ENCODE results near the gene ZNF746. TPM values are rescaled to one million over a fixed set of nuclear protein-coding genes. Genes with fewer than 3 reads are reported as not detected.

ZNF746 gene
- total and polyA plus RNA-seq, 9 of the 15 experiments (the other 6 are each of a cell fraction or from before 2014, with no cell fraction given) = 1.7 to 31.6 (median 13.3) TPM

- TF ChIP-seq TAF1 (IDR thresholded peaks at IDR 0.05; ENCODE audit: control insufficient read depth, extremely low read depth, insufficient read depth, low read length, severe bottlenecking) (no peak), ZNF134 (CRISPR knock-in tag; conservative IDR thresholded peaks at IDR 0.05) (no peak; the same call in 1 of the 2 replicates), RUNX1 (IDR thresholded peaks at IDR 0.05; ENCODE audit: low read depth) (no peak), POLR2B (IDR thresholded peaks at IDR 0.05; ENCODE audit: low read depth, partially characterized antibody) (peak; percentile 21), ZNF766 (CRISPR knock-in tag; conservative IDR thresholded peaks at IDR 0.05) (peak; percentile 16; the same call in 1 of the 2 replicates), KHSRP (IDR thresholded peaks at IDR 0.05) (no peak), HNRNPL (IDR thresholded peaks at IDR 0.05; ENCODE audit: low read depth, low read length) (no peak), GTF2E2 (tag; IDR thresholded peaks at IDR 0.05) (no peak), YY1 (IDR thresholded peaks at IDR 0.05; ENCODE audit: borderline replicate concordance in 1 of 3, control insufficient read depth in 1 of 3, extremely low read depth in 1 of 3, insufficient read depth in 3 of 3, insufficient read length in 1 of 3, insufficient replicate concordance in 2 of 3, low read depth in 1 of 3, low read length in 2 of 3) (no peak), ZNF212 (CRISPR knock-in tag; IDR thresholded peaks at IDR 0.05) (no peak), FOXJ2 (tag; IDR thresholded peaks at IDR 0.05) (peak; percentile 83), ZMIZ1 (IDR thresholded peaks at IDR 0.05; ENCODE audit: low read depth in 2 of 2, low read length in 2 of 2) (0 out of 4 replicates have a peak, but pooled peaks of 1 of the 2 experiments have one; percentile 25), TCF7 (IDR thresholded peaks at IDR 0.05; ENCODE audit: borderline replicate concordance) (no peak), THAP7 (CRISPR knock-in tag; IDR thresholded peaks at IDR 0.05) (no peak), ELF4 (CRISPR knock-in tag; IDR thresholded peaks at IDR 0.05) (0 out of 2 replicates have a peak, but pooled peaks have one; percentile 7), MYBL2 (IDR thresholded peaks at IDR 0.05; ENCODE audit: low read depth) (no peak), MYBL2 (CRISPR knock-in tag; IDR thresholded peaks at IDR 0.05; ENCODE audit: borderline replicate concordance) (no peak), ZNF224 (CRISPR knock-in tag; IDR thresholded peaks at IDR 0.05) (no peak), ZBTB49 (CRISPR knock-in tag; IDR thresholded peaks at IDR 0.05; ENCODE audit: borderline replicate concordance) (no peak), ZNF696 (CRISPR knock-in tag; conservative IDR thresholded peaks at IDR 0.05) (no peak), HMG20B (CRISPR knock-in tag; IDR thresholded peaks at IDR 0.05) (no peak), GATAD2A (IDR thresholded peaks at IDR 0.05) (no peak), MTA2 (IDR thresholded peaks at IDR 0.05; ENCODE audit: low read depth) (no peak), NFATC3 (IDR thresholded peaks at IDR 0.05) (no peak)
Measured at GRCh38 chr7:149494738-149495368, 2.8 kb downstream of the ZNF746 start (continued).

Measured in K562 (cell line).